ENCODE measurements around the gene CDH2.

DNA sequence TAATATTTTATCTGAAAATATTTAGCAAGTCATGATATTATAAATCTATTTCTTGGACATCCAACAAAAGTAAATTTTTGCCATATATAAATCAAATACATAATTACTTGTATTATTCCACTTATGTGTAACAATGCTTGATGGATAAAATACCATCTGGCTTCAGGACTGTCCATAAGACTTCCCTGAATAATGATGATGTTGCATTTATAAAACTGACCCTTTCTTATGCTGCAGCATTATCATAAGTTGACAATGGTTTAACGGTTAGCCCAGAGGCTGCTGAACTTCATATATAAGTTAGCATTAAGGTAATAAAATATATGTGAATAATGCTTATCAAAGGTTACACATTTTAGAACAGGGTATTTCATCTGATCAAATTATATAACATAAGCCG, 95.4 kb downstream of the CDH2 start:
- no peak for TF ChIP-seq POLR2AphosphoS5 (IDR thresholded peaks at IDR 0.05; ENCODE audit: low read depth, low read length)
- TF ChIP-seq SPI1 (IDR thresholded peaks at IDR 0.05; ENCODE audit: low read depth, low read length), result no peak

Measured in GM12891 (cell line).